CD14-positive monocyte (primary cell): ENCODE measurements around the gene NEDD4L. TPM values are rescaled to one million over a fixed set of nuclear protein-coding genes. Genes with fewer than 3 reads are reported as not detected.

Experiments
- DNase-seq, 3 donors: peaks; one replicate each; pipeline ENCODE4 v3.0.0-alpha.2; 2011 to 2022
- H2AFZ ChIP-seq: 2 replicates; pipeline ENCODE4 v1.6.0; 2012; ENCODE audit warnings: mild to moderate bottlenecking, low read depth, low read length, inconsistent platforms; ENCODE audit not compliant: insufficient read depth, poor library complexity, severe bottlenecking
- H3K27ac ChIP-seq, 2 donors: 1 replicate in 1 of 2; 2 replicates in 1 of 2; pipeline ENCODE4 v1.5.1; 2012 to 2013; ENCODE audit warnings: low read length in 2 of 2, control low read depth in 1 of 2, inconsistent platforms in 1 of 2, low read depth in 1 of 2, mild to moderate bottlenecking in 1 of 2
- H3K27me3 ChIP-seq, 2 donors: one replicate each; pipeline versions ENCODE4 v1.6.0 to v1.6.1; 2011 to 2013; ENCODE audit warnings: low read length in 2 of 2; ENCODE audit not compliant: control insufficient read depth in 2 of 2, insufficient read depth in 2 of 2
- H3K36me3 ChIP-seq, 2 donors: replicated peaks in 1 of 2; 1 replicate in 1 of 2; 2 replicates in 1 of 2; pipeline versions ENCODE4 v1.5.1 to v1.6.1; 2012 to 2013; ENCODE audit warnings: low read length in 2 of 2, control low read depth in 1 of 2, inconsistent platforms in 1 of 2, mild to moderate bottlenecking in 1 of 2; ENCODE audit not compliant: insufficient read depth in 2 of 2, control insufficient read depth in 1 of 2
- H3K4me1 ChIP-seq, 2 donors: 1 replicate in 1 of 2; 2 replicates in 1 of 2; pipeline versions ENCODE4 v1.5.1 to v1.6.1; 2012 to 2013; ENCODE audit warnings: low read length in 2 of 2, control low read depth in 1 of 2, inconsistent platforms in 1 of 2, mild to moderate bottlenecking in 1 of 2, moderate library complexity in 1 of 2; ENCODE audit not compliant: insufficient read depth in 2 of 2, control insufficient read depth in 1 of 2
- H3K4me2 ChIP-seq: replicated peaks from 2 replicates; pipeline ENCODE3; 2012; ENCODE audit warnings: low read length, moderate library complexity, mild to moderate bottlenecking; ENCODE audit not compliant: poor library complexity, severe bottlenecking; ENCODE audit errors: extremely low read depth
- H3K4me3 ChIP-seq, 3 experiments: fragments of 200-600 bp in 1 of 3; sonication (generic) in 1 of 3; replicated peaks in 1 of 3; 1 replicate in 2 of 3; 2 replicates in 1 of 3; pipeline ENCODE4 v1.5.1; 2011 to 2013; ENCODE audit warnings: low read length in 3 of 3, mild to moderate bottlenecking in 3 of 3, control low read depth in 2 of 3, low read depth in 2 of 3, inconsistent platforms in 1 of 3, moderate library complexity in 1 of 3
- H3K79me2 ChIP-seq: 2 replicates; pipeline ENCODE4 v1.6.0; 2012; ENCODE audit warnings: mild to moderate bottlenecking, control low read depth, inconsistent platforms, low read length, moderate library complexity; ENCODE audit not compliant: insufficient read depth
- H3K9ac ChIP-seq: 2 replicates; pipeline ENCODE4 v1.6.0; 2017; ENCODE audit warnings: low read length, mild to moderate bottlenecking; ENCODE audit not compliant: insufficient read depth, poor library complexity, severe bottlenecking
- H3K9me3 ChIP-seq, 2 donors: replicated peaks in 1 of 2; 1 replicate in 1 of 2; 2 replicates in 1 of 2; pipeline versions ENCODE4 v1.5.1 to v1.6.1; 2012 to 2013; ENCODE audit warnings: low read length in 2 of 2, control low read depth in 1 of 2; ENCODE audit not compliant: control insufficient read depth in 1 of 2, insufficient read depth in 1 of 2
- H4K20me1 ChIP-seq: 2 replicates; pipeline ENCODE4 v1.6.0; 2012; ENCODE audit warnings: mild to moderate bottlenecking, low read length, control low read depth, moderate library complexity; ENCODE audit not compliant: insufficient read depth
- H3K27ac Mint-ChIP-seq, 7 donors: one replicate each; pipeline ENCODE4 v1.8.0; 2020; ENCODE audit warnings: mild to moderate bottlenecking in 7 of 7, mixed read lengths in 7 of 7, moderate library complexity in 6 of 7, inconsistent platforms in 2 of 7
- H3K27me3 Mint-ChIP-seq, 3 donors: one replicate each; pipeline ENCODE4 v1.8.0; 2021 to 2022; ENCODE audit warnings: low read depth in 3 of 3, mild to moderate bottlenecking in 3 of 3, mixed read lengths in 3 of 3, moderate library complexity in 3 of 3, inconsistent platforms in 1 of 3
- H3K36me3 Mint-ChIP-seq, 2 donors: one replicate each; pipeline ENCODE4 v1.8.0; 2020; ENCODE audit warnings: mixed read lengths in 2 of 2, inconsistent platforms in 1 of 2, mild to moderate bottlenecking in 1 of 2
- H3K4me1 Mint-ChIP-seq: one replicate; pipeline ENCODE4 v1.8.0; 2020; ENCODE audit warnings: mild to moderate bottlenecking, mixed read lengths
- H3K4me3 Mint-ChIP-seq, 2 donors: one replicate each; pipeline ENCODE4 v1.8.0; 2020; ENCODE audit warnings: mild to moderate bottlenecking in 2 of 2, mixed read lengths in 2 of 2, moderate library complexity in 1 of 2
- H3K9me3 Mint-ChIP-seq, 7 donors: one replicate each; pipeline ENCODE4 v1.8.0; 2020 to 2022; ENCODE audit warnings: mixed read lengths in 7 of 7, mild to moderate bottlenecking in 6 of 7, moderate library complexity in 6 of 7, inconsistent platforms in 2 of 7
- CTCF ChIP-seq: fragments of 200-600 bp; IDR thresholded peaks from one replicate; pipeline ENCODE4 v1.8.0; 2022; ENCODE audit warnings: antibody characterized with exemption, mild to moderate bottlenecking
- WGBS: methylation state at CpG from one replicate; pipeline ENCODE4 v1.1.5; 2013; ENCODE audit warnings: missing lambda C conversion rate; ENCODE audit not compliant: insufficient coverage; 5-methylcytosine and 5-hydroxymethylcytosine counted together
- intact Hi-C, 2 donors: fragments of 100-400 bp; cut with micrococcal nuclease; formaldehyde crosslinking; loops; one replicate each; pipeline versions ENCODE4 v1.15.0 to v1.15.1; 2023
- polyA plus RNA-seq, 3 donors: library from polyadenylated mRNA; depleted of rRNA in 1 of 3; unstranded in 2 of 3; stranded (reverse) in 1 of 3; fragments of 300-500 nt in 2 of 3; fragments of >200 nt in 1 of 3; fragmentation: Illumina TruSeq in 2 of 3; gene quantifications; 1 replicate in 2 of 3; 2 replicates in 1 of 3; pipeline ENCODE4 v1.2.3, GENCODE V29; 2012 to 2021

NEDD4L gene
- polyA plus RNA-seq, 3 donors = 2.5 to 5.2 (median 4.5) TPM

DNA sequence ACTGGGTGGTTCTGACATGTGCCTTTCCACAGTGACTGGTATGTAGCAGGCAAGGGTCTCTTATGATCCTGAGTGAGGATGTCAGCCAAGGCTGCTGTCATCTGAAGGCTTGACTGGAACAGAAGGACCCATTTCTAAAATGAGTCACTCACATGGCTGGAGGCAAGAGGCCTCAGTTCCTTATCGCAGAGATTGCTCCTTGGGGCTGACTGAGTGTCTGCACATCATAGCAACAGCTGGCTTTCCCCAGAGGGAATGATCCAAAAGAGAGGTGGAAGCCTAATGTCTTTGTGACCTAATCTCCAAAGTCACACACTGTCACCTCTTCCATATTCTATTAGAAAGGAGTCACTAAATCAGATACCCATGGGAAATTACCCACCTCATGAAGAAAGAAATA is 114.0 kb downstream of the NEDD4L start:
- Histone ChIP-seq H3K4me3 (no peak overlapping the region), H3K27ac (no peak overlapping the region), H3K9me3 (no peaks in the 10 kb centered on the region), H3K36me3 (no peaks in the 10 kb centered on the region), H2AFZ (no peak overlapping the region), H3K9ac (no peak overlapping the region), H3K4me1 (no peaks in the 10 kb centered on the region), H3K79me2 (no peaks in the 10 kb centered on the region), H3K4me2 (no peak overlapping the region), H3K27me3 (no peaks in the 10 kb centered on the region), H4K20me1 (no peaks in the 10 kb centered on the region)
- H3K27me3 Mint-ChIP-seq = peaks cover 3 to 6% (median 4%) of the 10 kb centered on the region in 3 donors
- H3K9me3 Mint-ChIP-seq = no peaks in the 10 kb centered on the region
- H3K4me1 Mint-ChIP-seq = peaks cover 3% of the 10 kb centered on the region
- no peak for TF ChIP-seq CTCF
- H3K4me3 Mint-ChIP-seq = no peak overlapping the region
- no peak for DNase-seq
- 100% methylated on average over 1 of the region's 1 CpG for WGBS
- intact Hi-C loops = no loop called here
- no peaks in the 10 kb centered on the region for H3K36me3 Mint-ChIP-seq
- H3K27ac Mint-ChIP-seq = no peak overlapping the region

- Histone ChIP-seq H2AFZ (no peak overlapping the region), H4K20me1 (no peaks in the 10 kb centered on the region), H3K4me2 (no peak overlapping the region), H3K9ac (no peak overlapping the region), H3K27ac (no peak overlapping the region), H3K4me3 (no peak overlapping the region), H3K4me1 (no peaks in the 10 kb centered on the region), H3K27me3 (no peaks in the 10 kb centered on the region), H3K36me3 (no peaks in the 10 kb centered on the region), H3K9me3 (no peaks in the 10 kb centered on the region), H3K79me2 (no peaks in the 10 kb centered on the region)
- intact Hi-C loops = no loop called here
- DNase-seq = no peak
- peaks cover 3% of the 10 kb centered on the region for H3K4me1 Mint-ChIP-seq
- WGBS = 96% methylated on average over 4 of the region's 5 CpGs
- H3K9me3 Mint-ChIP-seq = no peaks in the 10 kb centered on the region
- peaks cover 3 to 6% (median 4%) of the 10 kb centered on the region in 3 donors for H3K27me3 Mint-ChIP-seq
- H3K4me3 Mint-ChIP-seq = no peak overlapping the region
- no peaks in the 10 kb centered on the region for H3K36me3 Mint-ChIP-seq
- TF ChIP-seq CTCF = no peak
- H3K27ac Mint-ChIP-seq = no peak overlapping the region
Measured at GRCh38 chr18:58158459-58158858, 114.4 kb downstream of the NEDD4L start.
